PC-3 (cell line): ENCODE results near the gene TTC7B.

ENCODE experiments used
- CTCF ChIP-seq: fragments of 300-600 bp; sonication (generic); conservative IDR thresholded peaks from 2 replicates; pipeline ENCODE4 v1.5.1; 2017; ENCODE audit warnings: antibody characterized with exemption, low read depth, mild to moderate bottlenecking, low read length
- EZH2 ChIP-seq: fragments of 300-600 bp; sonication (generic); IDR thresholded peaks from one replicate; pipeline ENCODE4 v1.6.1; 2017; ENCODE audit warnings: antibody characterized with exemption, mild to moderate bottlenecking, low read length; ENCODE audit not compliant: unreplicated experiment
- EZH2phosphoT487 ChIP-seq: fragments of 300-600 bp; sonication (generic); IDR thresholded peaks from 2 replicates; pipeline ENCODE4 v1.6.1; 2018; ENCODE audit warnings: mild to moderate bottlenecking, antibody characterized with exemption, low read length, borderline replicate concordance

GRCh38 chr14:90491911-90492531 is 324.2 kb downstream of the TTC7B start:
- no peak for TF ChIP-seq CTCF
- TF ChIP-seq EZH2phosphoT487, result no peak
- no peak for TF ChIP-seq EZH2
